Measurements from ENCODE around the gene NAGPA.
"Not testable (repeated sequence)": the region's sequence is repeated elsewhere in the genome, so short reads cannot be mapped to it uniquely, and the experiment has no call there.

The NAGPA gene

GRCh38 chr16:5059386-5060072 lies 25.8 kb upstream of the NAGPA start:
- no peak for TF ChIP-seq CTCF (IDR thresholded peaks at IDR 0.05)
- TF ChIP-seq ZFX (IDR thresholded peaks at IDR 0.05; ENCODE audit: borderline replicate concordance), result no peak
- no peak overlapping the region for H3K27ac ChIP-seq

GRCh38 chr16:5058476-5058875 lies 24.7 kb upstream of the NAGPA start:
- no peak overlapping the region for H3K27ac ChIP-seq
- TF ChIP-seq CTCF (IDR thresholded peaks at IDR 0.05), result 0 out of 2 replicates have a peak, but pooled peaks have one; percentile 14
- TF ChIP-seq ZFX (IDR thresholded peaks at IDR 0.05; ENCODE audit: borderline replicate concordance), result no peak

GRCh38 chr16:5056352-5056751 lies 22.6 kb upstream of the NAGPA start:
- H3K27ac ChIP-seq, result no peak overlapping the region
- TF ChIP-seq CTCF (IDR thresholded peaks at IDR 0.05) (peak; percentile 54), ZFX (IDR thresholded peaks at IDR 0.05; ENCODE audit: borderline replicate concordance) (no peak)

GRCh38 chr16:5054876-5055865 lies 21.4 kb upstream of the NAGPA start:
- H3K27ac ChIP-seq, result no peak overlapping the region
- TF ChIP-seq CTCF (IDR thresholded peaks at IDR 0.05) (no peak), ZFX (IDR thresholded peaks at IDR 0.05; ENCODE audit: borderline replicate concordance) (no peak)

GRCh38 chr16:5046914-5047313 lies 13.2 kb upstream of the NAGPA start:
- H3K27ac ChIP-seq, result no peak overlapping the region
- TF ChIP-seq CTCF (IDR thresholded peaks at IDR 0.05), result no peak
- TF ChIP-seq ZFX (IDR thresholded peaks at IDR 0.05; ENCODE audit: borderline replicate concordance), result no peak

GRCh38 chr16:5045499-5046115 lies 11.9 kb upstream of the NAGPA start:
- no peak overlapping the region for H3K27ac ChIP-seq
- no peak for TF ChIP-seq ZFX (IDR thresholded peaks at IDR 0.05; ENCODE audit: borderline replicate concordance)
- TF ChIP-seq CTCF (IDR thresholded peaks at IDR 0.05), result no peak

GRCh38 chr16:5044581-5044980 lies 10.8 kb upstream of the NAGPA start:
- H3K27ac ChIP-seq, result not testable (repeated sequence)
